Endothelial cell of umbilical vein (primary cell): Measurements from ENCODE around the gene LUC7L2. TPM values are rescaled to one million over a fixed set of nuclear protein-coding genes. Genes with fewer than 3 reads are reported as not detected.
A peak's percentile ranks its signal among the peaks of the same experiment; 100 is the strongest.

ENCODE experiments used
- BruUV-seq: library from RNA; stranded (reverse); fragments of 400-500 nt; replicated peaks from 2 replicates; lab custom pipeline; 2021; lab: Mats Ljungman, UMichigan
- CTCF ChIA-PET: fragments of 300-600, 350-600 bp; sonication (Branson Sonifier 250); formaldehyde crosslinking; loops from one replicate; lab custom pipeline; 2021; ENCODE audit warnings: antibody characterized with exemption, inconsistent platforms; lab: Charles Lee
- POLR2A ChIA-PET: fragments of 300-600, 350-600 bp; sonication (Branson Sonifier 250); formaldehyde crosslinking; loops from one replicate; lab custom pipeline; 2021; ENCODE audit warnings: antibody characterized with exemption, inconsistent platforms; lab: Charles Lee
- DNase-seq: peaks from one replicate; pipeline ENCODE4 v3.0.0-alpha.2; 2011; ENCODE audit warnings: low read depth, low spot score
- FAIRE-seq: peaks from 2 replicates; lab custom pipeline; 2011; peaks lifted over from hg19 to GRCh38; lab: Jason Lieb, UNC
- H2AFZ ChIP-seq: 2 replicates; pipeline ENCODE4 v1.6.0; 2012; ENCODE audit warnings: low read depth, low read length, control low read depth, inconsistent platforms
- H3K27ac ChIP-seq: 2 replicates; pipeline ENCODE4 v1.5.1; 2011; ENCODE audit warnings: low read depth, mild to moderate bottlenecking, control low read depth, low read length, moderate library complexity; ENCODE audit not compliant: insufficient read depth
- H3K27me3 ChIP-seq, 2 experiments: 2 replicates each; pipeline versions ENCODE4 v1.6.0 to v1.6.1; 2011; ENCODE audit warnings: low read length in 2 of 2, mixed read lengths in 1 of 2; ENCODE audit not compliant: control insufficient read depth in 2 of 2, insufficient read depth in 2 of 2
- H3K36me3 ChIP-seq, 2 experiments: 2 replicates in 1 of 2; 3 replicates in 1 of 2; pipeline ENCODE4 v1.5.1; 2011; ENCODE audit warnings: low read length in 2 of 2, mild to moderate bottlenecking in 1 of 2, moderate library complexity in 1 of 2; ENCODE audit not compliant: control insufficient read depth in 2 of 2, insufficient read depth in 2 of 2; ENCODE audit errors: extremely low read depth in 1 of 2
- H3K4me1 ChIP-seq: 3 replicates; pipeline ENCODE4 v1.5.1; 2011; ENCODE audit warnings: mild to moderate bottlenecking, low read length; ENCODE audit not compliant: control insufficient read depth, insufficient read depth; ENCODE audit errors: extremely low read depth
- H3K4me2 ChIP-seq: 2 replicates; pipeline ENCODE4 v1.6.1; 2011; ENCODE audit warnings: low read length, control low read depth, mixed read lengths; ENCODE audit not compliant: insufficient read depth
- H3K4me3 ChIP-seq, 3 experiments: fragments of 200-600 bp in 1 of 3; sonication (generic), shearing (Covaris generic) in 1 of 3; replicated peaks in 1 of 3; 2 replicates each; pipeline ENCODE4 v1.5.1; 2011 to 2016; ENCODE audit warnings: control low read depth in 3 of 3, low read length in 3 of 3, mild to moderate bottlenecking in 2 of 3, inconsistent platforms in 1 of 3, low read depth in 1 of 3, moderate library complexity in 1 of 3; ENCODE audit not compliant: insufficient read depth in 1 of 3
- H3K79me2 ChIP-seq: 2 replicates; pipeline ENCODE4 v1.6.0; 2012; ENCODE audit warnings: low read length, inconsistent platforms; ENCODE audit not compliant: control insufficient read depth, insufficient read depth
- H3K9ac ChIP-seq: replicated peaks from 2 replicates; pipeline ENCODE3; 2011; ENCODE audit warnings: low read length, control low read depth; ENCODE audit not compliant: insufficient read depth; ENCODE audit errors: extremely low read depth
- H3K9me1 ChIP-seq: replicated peaks from 3 replicates; pipeline ENCODE4 v1.6.0; 2011; ENCODE audit warnings: mild to moderate bottlenecking, low read length; ENCODE audit not compliant: control insufficient read depth, insufficient read depth; ENCODE audit errors: extremely low read depth
- H3K9me3 ChIP-seq: replicated peaks from 2 replicates; pipeline ENCODE4 v1.5.1; 2012; ENCODE audit warnings: low read length, inconsistent platforms; ENCODE audit not compliant: control insufficient read depth, insufficient read depth
- H4K20me1 ChIP-seq: replicated peaks from 2 replicates; pipeline ENCODE3; 2011; ENCODE audit warnings: mild to moderate bottlenecking, low read length; ENCODE audit not compliant: control insufficient read depth, insufficient read depth; ENCODE audit errors: extremely low read depth
- CTCF ChIP-seq, 2 donors: IDR thresholded peaks; 1 replicate in 1 of 2; 2 replicates in 1 of 2; pipeline ENCODE4 v1.5.1; 2011; ENCODE audit warnings: low read length in 2 of 2, mild to moderate bottlenecking in 2 of 2, moderate library complexity in 2 of 2, control low read depth in 1 of 2, inconsistent platforms in 1 of 2, low read depth in 1 of 2; ENCODE audit not compliant: insufficient read depth in 1 of 2; ENCODE audit errors: extremely low read depth in 1 of 2
- EZH2 ChIP-seq: IDR thresholded peaks from 2 replicates; pipeline ENCODE4 v1.6.1; 2012; ENCODE audit warnings: borderline replicate concordance, low read depth, mild to moderate bottlenecking, moderate library complexity, low read length, inconsistent platforms; ENCODE audit not compliant: severe bottlenecking
- FOS ChIP-seq: IDR thresholded peaks from 2 replicates; pipeline ENCODE4 v1.6.1; 2011; ENCODE audit warnings: mild to moderate bottlenecking, low read length, moderate library complexity, borderline replicate concordance; ENCODE audit not compliant: insufficient read depth
- GATA2 ChIP-seq: IDR thresholded peaks from 2 replicates; pipeline ENCODE4 v1.7.0; 2011; ENCODE audit warnings: low read depth, mild to moderate bottlenecking, moderate library complexity, mixed read lengths, low read length; ENCODE audit not compliant: insufficient read length, insufficient read depth
- JUN ChIP-seq: IDR thresholded peaks from 2 replicates; pipeline ENCODE4 v1.6.1; 2011; ENCODE audit warnings: borderline replicate concordance, low read depth; ENCODE audit not compliant: insufficient read length, insufficient read depth
- MAX ChIP-seq: IDR thresholded peaks from 2 replicates; pipeline ENCODE4 v1.6.1; 2011; ENCODE audit not compliant: insufficient read depth, insufficient read length
- MYC ChIP-seq: IDR thresholded peaks from one replicate; pipeline ENCODE4 v1.6.1; 2011; ENCODE audit warnings: mild to moderate bottlenecking, low read depth, low read length
- POLR2A ChIP-seq: IDR thresholded peaks from 2 replicates; pipeline ENCODE4 v1.6.1; 2012; ENCODE audit warnings: low read depth, mild to moderate bottlenecking, control low read depth, low read length
- POLR2AphosphoS5 ChIP-seq: IDR thresholded peaks from 2 replicates; pipeline ENCODE4 v1.6.1; 2012; ENCODE audit warnings: low read depth, mild to moderate bottlenecking, control low read depth, low read length, moderate library complexity; ENCODE audit not compliant: insufficient read depth
- dilution Hi-C: fragments of 300-500 bp; cut with MboI; formaldehyde crosslinking; loops from one replicate; pipeline ENCODE4 v1.15.0; 2019; ENCODE audit warnings: low sequenced_read_pairs; ENCODE audit not compliant: extremely low pct_ligation_motif_present
- intact Hi-C: fragments of 100-400 bp; cut with micrococcal nuclease; formaldehyde crosslinking; loops from one replicate; pipeline ENCODE4 v1.10.0; 2022
- polyA plus RNA-seq, 4 experiments: library from polyadenylated mRNA; depleted of rRNA in 3 of 4; stranded (reverse) in 3 of 4; unstranded in 1 of 4; fragments of >200 nt; gene quantifications; 2 replicates each; pipeline versions ENCODE4 v1.2.1 to v1.2.3, GENCODE V29; 2011 to 2012; ENCODE audit warnings: missing spikeins in 1 of 4
- total RNA-seq: library from RNA; stranded (reverse); gene quantifications from 2 replicates; pipeline ENCODE4 v1.2.3, GENCODE V29; 2021

LUC7L2 gene
- total and polyA plus RNA-seq, 2 donors (not counting 3 experiments of a cell fraction or from before 2014, with no cell fraction given), result 28.0 to 85.8 TPM

- Histone ChIP-seq H3K79me2 (peaks cover 70% of the 10 kb centered on the region), H3K9ac (no peak overlapping the region), H3K4me3 (no peak overlapping the region), H3K27ac (no peak overlapping the region), H4K20me1 (peaks cover 7% of the 10 kb centered on the region), H3K36me3 (peaks cover 6% of the 10 kb centered on the region in 2 experiments), H3K4me2 (peak overlapping the region; percentile 99), H2AFZ (no peak overlapping the region), H3K27me3 (no peaks in the 10 kb centered on the region), H3K4me1 (peaks cover 21% of the 10 kb centered on the region), H3K9me1 (peaks cover 2% of the 10 kb centered on the region), H3K9me3 (no peaks in the 10 kb centered on the region)
- intact Hi-C loops, result loop anchor here (10.0 kb wide), 1 partner anchor 682 kb away; no protein-coding TSS in a partner anchor
- FAIRE-seq (no peak), DNase-seq (no peak)
- BruUV-seq, result no TSS peak
- POLR2A ChIA-PET, result no interaction called here
- dilution Hi-C loops, result no loop called here
- CTCF ChIA-PET, result no interaction called here
- no peak for TF ChIP-seq MYC
- TF ChIP-seq CTCF (IDR thresholded peaks at IDR 0.05; ENCODE audit: extremely low read depth in 1 of 2, insufficient read depth in 1 of 2, low read depth in 1 of 2, low read length in 2 of 2), result no peak
- TF ChIP-seq EZH2, result no peak
- no peak for TF ChIP-seq MAX
- no peak for TF ChIP-seq POLR2AphosphoS5
- TF ChIP-seq FOS, result no peak
- TF ChIP-seq JUN, result no peak
- TF ChIP-seq GATA2, result no peak
- TF ChIP-seq POLR2A, result no peak
Observed at GRCh38 chr7:139362302-139362701, 2.6 kb downstream of the LUC7L2 start.
